Measurements from ENCODE around the gene USP32. TPM values are rescaled to one million over a fixed set of nuclear protein-coding genes. Genes with fewer than 3 reads are reported as not detected.
A peak's percentile ranks its signal among the peaks of the same experiment; 100 is the strongest.

Gene USP32
- total and polyA plus RNA-seq, 4 donors = 11.6 to 103 (median 42.9) TPM

DNA sequence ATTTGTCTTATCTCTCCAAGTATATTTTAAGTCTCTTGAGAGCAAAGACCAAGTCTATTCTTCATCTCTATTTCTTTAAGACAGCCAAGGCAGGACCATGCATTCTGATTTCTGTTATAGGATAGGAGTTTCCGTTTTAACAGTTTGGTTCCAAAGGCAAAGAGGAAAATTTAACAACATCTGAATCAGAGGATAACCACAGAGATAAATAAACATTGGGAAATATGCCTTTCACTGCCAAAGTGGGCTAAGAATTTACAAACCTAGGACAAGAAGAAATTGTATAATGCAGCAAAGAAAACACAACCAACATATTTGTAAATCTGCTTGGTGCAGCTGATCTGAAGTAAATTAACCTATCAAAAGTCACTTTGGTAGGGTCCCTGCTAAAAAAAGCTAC is 37.7 kb downstream of the USP32 start:
- Histone ChIP-seq H3K4me3 (ENCODE audit: low read depth in 1 of 3, low read length in 3 of 3) (no peak overlapping the region), H3K4me1 (ENCODE audit: control insufficient read depth in 4 of 4, insufficient read depth in 4 of 4, low read length in 3 of 4) (peaks cover 12 to 36% (median 25%) of the 10 kb centered on the region in 4 donors), H3K36me3 (ENCODE audit: control insufficient read depth in 4 of 4, insufficient read depth in 3 of 4, low read depth in 1 of 4, low read length in 3 of 4) (no peaks in the 10 kb centered on the region), H3K27me3 (ENCODE audit: control insufficient read depth in 4 of 4, insufficient read depth in 4 of 4, low read length in 3 of 4) (no peaks in the 10 kb centered on the region), H3K27ac (ENCODE audit: low read depth in 1 of 2, low read length in 2 of 2) (peak overlapping the region; percentile 39 to 65), H3K9ac (ENCODE audit: low read depth in 1 of 2, low read length in 2 of 2) (no peak overlapping the region), H3K9me3 (ENCODE audit: control insufficient read depth in 4 of 4, low read length in 3 of 4) (no peaks in the 10 kb centered on the region)
- 10% methylated on average over 1 of the region's 1 CpG for WGBS
- TF ChIP-seq YY1 (IDR thresholded peaks at IDR 0.05) = peak; percentile 17
- TF ChIP-seq TAF1 (conservative IDR thresholded peaks at IDR 0.05) = no peak
- peak in 1 of 2 donors; percentile 42 for TF ChIP-seq JUND (IDR thresholded peaks at IDR 0.05)
- TF ChIP-seq ATF3 (IDR thresholded peaks at IDR 0.05) = no peak
- TF ChIP-seq SP1 (IDR thresholded peaks at IDR 0.05) = peak; percentile 46
- peak; percentile 39 for TF ChIP-seq FOXA1 (IDR thresholded peaks at IDR 0.05)
- TF ChIP-seq, protein P1, sequence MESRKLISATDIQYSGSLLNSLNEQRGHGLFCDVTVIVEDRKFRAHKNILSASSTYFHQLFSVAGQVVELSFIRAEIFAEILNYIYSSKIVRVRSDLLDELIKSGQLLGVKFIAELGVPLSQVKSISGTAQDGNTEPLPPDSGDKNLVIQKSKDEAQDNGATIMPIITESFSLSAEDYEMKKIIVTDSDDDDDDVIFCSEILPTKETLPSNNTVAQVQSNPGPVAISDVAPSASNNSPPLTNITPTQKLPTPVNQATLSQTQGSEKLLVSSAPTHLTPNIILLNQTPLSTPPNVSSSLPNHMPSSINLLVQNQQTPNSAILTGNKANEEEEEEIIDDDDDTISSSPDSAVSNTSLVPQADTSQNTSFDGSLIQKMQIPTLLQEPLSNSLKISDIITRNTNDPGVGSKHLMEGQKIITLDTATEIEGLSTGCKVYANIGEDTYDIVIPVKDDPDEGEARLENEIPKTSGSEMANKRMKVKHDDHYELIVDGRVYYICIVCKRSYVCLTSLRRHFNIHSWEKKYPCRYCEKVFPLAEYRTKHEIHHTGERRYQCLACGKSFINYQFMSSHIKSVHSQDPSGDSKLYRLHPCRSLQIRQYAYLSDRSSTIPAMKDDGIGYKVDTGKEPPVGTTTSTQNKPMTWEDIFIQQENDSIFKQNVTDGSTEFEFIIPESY (IDR thresholded peaks at IDR 0.05) = peak; percentile 59
- peak; percentile 22 for TF ChIP-seq FOXA2 (IDR thresholded peaks at IDR 0.05)
- TF ChIP-seq REST (IDR thresholded peaks at IDR 0.05) = peak; percentile 38
- TF ChIP-seq, protein P2, sequence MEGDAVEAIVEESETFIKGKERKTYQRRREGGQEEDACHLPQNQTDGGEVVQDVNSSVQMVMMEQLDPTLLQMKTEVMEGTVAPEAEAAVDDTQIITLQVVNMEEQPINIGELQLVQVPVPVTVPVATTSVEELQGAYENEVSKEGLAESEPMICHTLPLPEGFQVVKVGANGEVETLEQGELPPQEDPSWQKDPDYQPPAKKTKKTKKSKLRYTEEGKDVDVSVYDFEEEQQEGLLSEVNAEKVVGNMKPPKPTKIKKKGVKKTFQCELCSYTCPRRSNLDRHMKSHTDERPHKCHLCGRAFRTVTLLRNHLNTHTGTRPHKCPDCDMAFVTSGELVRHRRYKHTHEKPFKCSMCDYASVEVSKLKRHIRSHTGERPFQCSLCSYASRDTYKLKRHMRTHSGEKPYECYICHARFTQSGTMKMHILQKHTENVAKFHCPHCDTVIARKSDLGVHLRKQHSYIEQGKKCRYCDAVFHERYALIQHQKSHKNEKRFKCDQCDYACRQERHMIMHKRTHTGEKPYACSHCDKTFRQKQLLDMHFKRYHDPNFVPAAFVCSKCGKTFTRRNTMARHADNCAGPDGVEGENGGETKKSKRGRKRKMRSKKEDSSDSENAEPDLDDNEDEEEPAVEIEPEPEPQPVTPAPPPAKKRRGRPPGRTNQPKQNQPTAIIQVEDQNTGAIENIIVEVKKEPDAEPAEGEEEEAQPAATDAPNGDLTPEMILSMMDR (IDR thresholded peaks at IDR 0.05; ENCODE audit: low read depth, low read length, missing input control) = no peak
- TF ChIP-seq EGR1 (IDR thresholded peaks at IDR 0.05; ENCODE audit: low read depth in 2 of 2) = peak in 1 of 2 donors; percentile 35
- TF ChIP-seq NR2F2 (IDR thresholded peaks at IDR 0.05) = no peak
- peak; percentile 59 to 76 for TF ChIP-seq HNF4A (conservative IDR thresholded peaks at IDR 0.05)
- TF ChIP-seq GABPA (IDR thresholded peaks at IDR 0.05 in 1 of 2, conservative IDR thresholded peaks at IDR 0.05 in 1 of 2) = peak in 1 of 2 donors; percentile 43
- TF ChIP-seq RXRA (IDR thresholded peaks at IDR 0.05) = peak in 1 of 2 donors; percentile 65
- TF ChIP-seq RAD21 (IDR thresholded peaks at IDR 0.05) = peak; percentile 37 to 40
- peak; percentile 58 for TF ChIP-seq MAX (IDR thresholded peaks at IDR 0.05)
- no peak for TF ChIP-seq HNF4G (IDR thresholded peaks at IDR 0.05)
- DNase-seq (ENCODE audit: low spot score) = no peak
